Stimulated activated CD8-positive, alpha-beta memory T cell treated with anti-CD3 and anti-CD28 coated beads, Interleukin-4, amount 100 ng/mL, for 1 hour (primary cell): ENCODE results near the gene FLT3LG.

ENCODE experiments used
- DNase-seq, 2 donors: peaks; one replicate each; pipeline ENCODE4 v3.0.0-alpha.2; 2020; ENCODE audit warnings: low read depth in 2 of 2, low spot score in 1 of 2

FLT3LG gene

DNA sequence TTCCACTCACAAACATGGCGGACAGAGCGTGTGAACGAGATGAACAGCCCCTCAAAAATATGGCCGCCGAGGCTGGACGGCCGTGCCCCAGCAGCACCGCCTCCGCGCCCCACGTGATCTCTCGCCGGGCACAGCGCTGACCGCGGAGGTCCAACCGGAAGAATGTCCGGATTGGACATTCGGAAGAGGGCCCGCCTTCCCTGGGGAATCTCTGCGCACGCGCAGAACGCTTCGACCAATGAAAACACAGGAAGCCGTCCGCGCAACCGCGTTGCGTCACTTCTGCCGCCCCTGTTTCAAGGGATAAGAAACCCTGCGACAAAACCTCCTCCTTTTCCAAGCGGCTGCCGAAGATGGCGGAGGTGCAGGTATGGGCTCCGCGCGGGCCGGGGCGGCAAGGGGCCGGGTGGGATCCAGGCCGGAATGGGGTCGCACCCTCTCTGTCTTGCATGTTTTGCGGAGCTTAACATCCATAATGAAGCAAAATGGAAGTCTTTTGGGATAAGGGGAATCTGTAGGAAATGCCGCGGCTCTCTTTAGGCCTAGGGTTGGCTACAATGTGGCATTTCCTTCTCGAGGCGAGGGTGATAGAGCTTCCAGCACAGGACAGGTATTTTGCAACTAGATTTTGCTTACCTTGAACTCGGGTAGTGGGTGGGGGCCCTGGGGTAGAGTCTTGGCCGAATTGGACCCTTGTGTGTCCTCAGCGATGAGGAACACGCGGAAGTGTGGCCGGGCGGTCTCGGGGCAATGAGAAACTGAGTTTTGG lies 13.4 kb downstream of the FLT3LG start, which contains the start of gene RPL13A:
Gene RPL13A (plus strand): TSS at position 332 of the 769 bp plus-strand sequence. CDS start 22 bp downstream, at position 354.
- peak; percentile 98 to 99 for DNase-seq

DNA sequence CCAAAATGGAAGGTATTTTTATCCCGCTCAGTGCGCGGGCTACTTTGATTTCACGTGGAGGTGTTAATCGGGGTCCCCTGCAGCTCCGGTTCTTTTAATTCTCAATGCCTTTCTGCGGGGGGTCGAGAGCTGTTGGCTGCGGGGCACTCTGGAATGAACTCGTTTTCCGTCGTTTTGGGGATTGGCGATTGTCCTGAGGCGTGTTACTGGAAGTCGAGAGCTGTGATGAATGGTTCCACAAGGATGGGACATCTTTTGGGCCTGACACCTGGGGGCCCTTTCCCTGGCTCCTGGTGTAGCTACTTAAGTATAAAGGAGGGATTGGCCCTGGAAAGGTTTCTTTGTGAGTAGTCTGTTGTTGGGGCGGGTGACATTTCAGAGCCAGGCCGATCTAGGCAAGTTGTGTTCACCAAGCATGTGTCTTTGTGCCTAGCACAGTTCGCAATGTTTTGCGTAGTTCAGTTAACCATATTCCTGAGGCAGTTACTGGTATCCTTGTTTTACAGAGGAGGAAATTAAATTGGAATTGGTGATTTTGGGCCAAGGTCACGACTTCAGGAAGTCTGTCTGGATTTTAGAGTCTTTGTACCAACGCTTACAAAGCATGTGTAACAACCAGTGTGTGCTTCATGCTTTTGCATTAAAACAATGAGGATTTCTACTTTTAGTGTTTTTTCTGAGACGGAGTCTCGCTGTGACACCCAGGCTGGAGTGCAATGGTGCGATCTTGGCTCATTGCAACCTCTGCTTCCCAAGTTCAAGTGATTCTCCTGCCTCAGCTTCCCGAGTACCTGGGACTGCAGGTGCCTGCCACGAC lies 14.2 kb downstream of the FLT3LG start:
- no peak for DNase-seq

GRCh38 chr19:49488863-49489537 lies 15.0 kb downstream of the FLT3LG start:
- no peak for DNase-seq

DNA sequence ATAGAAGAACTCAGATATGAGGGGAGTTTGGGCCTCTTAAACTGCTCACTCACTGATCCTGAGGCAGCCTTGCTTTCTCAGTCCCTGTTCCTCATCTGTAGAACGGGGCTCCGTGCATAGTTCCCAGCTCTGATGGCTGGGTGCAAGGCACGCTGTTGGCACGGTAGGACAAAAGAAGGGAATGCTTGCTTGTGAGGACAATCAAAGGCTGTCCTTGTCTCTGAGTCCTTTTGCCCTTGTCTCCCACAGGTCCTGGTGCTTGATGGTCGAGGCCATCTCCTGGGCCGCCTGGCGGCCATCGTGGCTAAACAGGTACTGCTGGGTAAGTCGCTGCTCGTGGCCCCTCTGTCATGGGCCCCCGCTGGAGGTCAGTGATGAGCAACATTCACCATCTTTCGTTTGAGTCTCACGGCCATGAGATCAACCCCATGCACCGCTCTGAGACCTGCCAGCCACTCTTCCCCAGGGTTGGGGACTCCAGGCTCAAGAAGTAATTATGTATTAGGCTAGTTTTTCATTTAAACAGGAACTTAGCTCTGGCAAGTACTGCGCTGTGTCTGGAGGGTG lies 15.7 kb downstream of the FLT3LG start:
- no peak for DNase-seq

GRCh38 chr19:49490287-49491029 lies 16.4 kb downstream of the FLT3LG start:
- DNase-seq, result no peak

DNA sequence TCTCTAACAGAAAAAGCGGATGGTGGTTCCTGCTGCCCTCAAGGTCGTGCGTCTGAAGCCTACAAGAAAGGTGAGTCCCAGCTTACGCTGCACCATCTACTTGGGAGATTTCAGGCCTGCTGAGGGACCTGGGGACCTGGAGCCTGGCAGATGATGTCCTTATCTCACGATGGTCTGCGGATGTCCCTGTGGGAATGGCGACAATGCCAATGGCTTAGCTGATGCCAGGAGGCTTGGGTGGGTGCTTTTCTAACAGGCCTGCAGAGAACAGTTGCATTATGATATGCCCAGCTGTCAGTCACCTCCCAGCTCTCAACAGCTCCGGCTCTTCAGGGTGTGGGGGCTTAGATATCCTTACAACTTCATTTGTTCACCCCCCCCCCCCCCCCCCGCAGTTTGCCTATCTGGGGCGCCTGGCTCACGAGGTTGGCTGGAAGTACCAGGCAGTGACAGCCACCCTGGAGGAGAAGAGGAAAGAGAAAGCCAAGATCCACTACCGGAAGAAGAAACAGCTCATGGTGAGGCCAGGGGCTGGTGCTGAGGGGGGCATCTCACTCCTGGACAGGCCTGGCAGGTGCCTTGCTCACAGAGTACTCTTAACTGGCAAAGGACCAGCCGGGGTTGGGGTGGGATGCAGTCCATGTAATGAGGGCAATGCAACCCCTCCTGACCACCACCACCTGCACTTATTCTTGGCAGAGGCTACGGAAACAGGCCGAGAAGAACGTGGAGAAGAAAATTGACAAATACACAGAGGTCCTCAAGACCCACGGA lies 17.2 kb downstream of the FLT3LG start:
- DNase-seq, result no peak

DNA sequence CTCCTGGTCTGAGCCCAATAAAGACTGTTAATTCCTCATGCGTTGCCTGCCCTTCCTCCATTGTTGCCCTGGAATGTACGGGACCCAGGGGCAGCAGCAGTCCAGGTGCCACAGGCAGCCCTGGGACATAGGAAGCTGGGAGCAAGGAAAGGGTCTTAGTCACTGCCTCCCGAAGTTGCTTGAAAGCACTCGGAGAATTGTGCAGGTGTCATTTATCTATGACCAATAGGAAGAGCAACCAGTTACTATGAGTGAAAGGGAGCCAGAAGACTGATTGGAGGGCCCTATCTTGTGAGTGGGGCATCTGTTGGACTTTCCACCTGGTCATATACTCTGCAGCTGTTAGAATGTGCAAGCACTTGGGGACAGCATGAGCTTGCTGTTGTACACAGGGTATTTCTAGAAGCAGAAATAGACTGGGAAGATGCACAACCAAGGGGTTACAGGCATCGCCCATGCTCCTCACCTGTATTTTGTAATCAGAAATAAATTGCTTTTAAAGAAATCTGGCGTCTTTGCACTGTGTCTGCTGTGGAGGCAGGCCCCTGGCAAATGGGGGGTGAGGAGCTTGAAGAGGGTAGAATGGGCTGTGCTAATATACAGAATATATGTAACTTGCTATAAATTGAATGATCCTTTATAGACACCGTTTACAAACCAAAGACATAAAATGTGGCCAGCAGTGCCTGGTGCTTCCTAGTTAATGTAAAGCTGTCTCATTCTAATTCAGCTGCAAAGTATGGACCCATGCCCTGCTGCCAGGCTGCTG lies 18.0 kb downstream of the FLT3LG start:
- DNase-seq, result no peak

DNA sequence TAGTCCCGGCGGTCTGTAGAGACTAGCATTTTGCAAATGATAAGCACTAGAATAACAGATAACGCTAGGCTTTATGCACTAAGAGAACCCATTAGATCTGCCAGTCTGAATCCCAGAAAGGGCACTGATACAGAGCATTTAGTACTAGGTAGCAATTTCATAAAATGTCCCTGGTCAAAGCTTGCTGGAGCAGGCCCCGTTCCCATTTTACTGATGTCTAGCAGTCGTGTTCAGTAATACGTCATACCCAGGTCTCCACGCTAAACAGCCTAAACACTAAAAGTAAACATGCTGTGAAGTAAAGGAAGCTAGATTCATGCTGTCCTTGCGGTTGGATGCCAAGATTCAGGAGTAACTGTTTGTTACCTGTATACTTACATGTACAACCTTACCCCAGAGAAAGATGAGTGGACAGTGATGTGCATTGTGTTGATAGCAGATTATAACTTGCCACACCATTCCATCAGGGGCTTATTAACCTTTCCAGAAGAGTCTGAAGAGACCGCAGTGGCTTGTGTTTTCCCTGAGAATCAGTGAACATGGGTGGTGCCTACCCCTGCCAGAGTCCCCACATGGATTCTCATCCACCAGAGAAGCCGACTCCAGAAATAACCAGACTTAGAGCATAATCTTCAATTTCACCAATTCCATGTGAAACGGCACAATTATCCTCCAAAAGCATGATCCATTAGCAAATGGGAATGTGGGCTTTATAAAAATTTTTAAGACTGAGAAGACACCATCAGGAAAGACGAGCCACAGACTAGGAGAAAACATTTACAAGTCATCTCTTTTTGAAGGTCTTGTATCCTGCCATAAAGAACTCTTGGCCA lies 18.8 kb downstream of the FLT3LG start:
- no peak for DNase-seq

DNA sequence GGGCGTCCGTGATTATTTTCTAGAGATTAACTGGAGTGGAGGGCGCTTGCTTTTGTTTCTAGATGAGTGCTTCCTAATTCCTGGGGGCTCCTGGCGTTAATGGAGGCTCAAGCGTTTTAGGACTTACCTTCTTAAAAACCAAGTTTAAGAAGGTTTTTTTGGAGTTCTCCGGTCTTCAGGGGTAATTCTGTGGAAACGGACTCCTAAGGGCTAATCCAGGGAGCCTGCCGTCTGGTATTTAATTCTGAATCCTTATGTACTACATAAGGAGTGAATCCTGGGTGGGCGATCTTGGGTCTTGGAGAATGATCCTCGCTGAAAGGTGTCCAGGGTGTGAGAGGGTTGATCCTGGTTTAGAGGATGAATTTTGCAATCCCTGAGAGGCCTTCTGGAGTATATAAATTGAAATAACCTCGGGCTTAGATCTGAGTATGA lies 22.6 kb downstream of the FLT3LG start:
- DNase-seq, result no peak

GRCh38 chr19:49497047-49497788 lies 23.2 kb downstream of the FLT3LG start:
- peak in 1 of 2 donors; percentile 47 for DNase-seq

- no peak for DNase-seq
Measured at GRCh38 chr19:49497789-49498103, 23.7 kb downstream of the FLT3LG start.

DNA sequence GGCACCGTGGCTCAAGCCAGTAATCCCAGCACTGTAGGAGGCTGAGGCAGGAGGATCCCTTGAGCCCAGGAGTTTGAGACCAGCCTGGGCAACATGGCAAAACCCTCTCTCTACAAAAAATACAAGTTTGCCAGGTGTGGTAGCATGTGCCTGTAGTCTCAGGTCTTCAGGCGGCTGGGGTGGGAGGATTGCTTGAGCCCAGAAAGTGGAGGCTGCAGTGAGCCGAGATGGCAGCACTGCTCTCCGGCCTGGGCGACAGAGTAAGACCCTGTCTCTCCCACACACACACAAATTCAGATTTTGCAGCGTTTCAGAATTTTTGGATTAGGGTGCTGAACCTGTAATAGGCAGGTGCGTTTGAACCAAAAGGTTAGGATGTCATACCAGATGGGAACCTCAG lies 24.5 kb downstream of the FLT3LG start:
- no peak for DNase-seq

- no peak for DNase-seq
Measured at GRCh38 chr19:49499030-49499670, 25.1 kb downstream of the FLT3LG start.

DNA sequence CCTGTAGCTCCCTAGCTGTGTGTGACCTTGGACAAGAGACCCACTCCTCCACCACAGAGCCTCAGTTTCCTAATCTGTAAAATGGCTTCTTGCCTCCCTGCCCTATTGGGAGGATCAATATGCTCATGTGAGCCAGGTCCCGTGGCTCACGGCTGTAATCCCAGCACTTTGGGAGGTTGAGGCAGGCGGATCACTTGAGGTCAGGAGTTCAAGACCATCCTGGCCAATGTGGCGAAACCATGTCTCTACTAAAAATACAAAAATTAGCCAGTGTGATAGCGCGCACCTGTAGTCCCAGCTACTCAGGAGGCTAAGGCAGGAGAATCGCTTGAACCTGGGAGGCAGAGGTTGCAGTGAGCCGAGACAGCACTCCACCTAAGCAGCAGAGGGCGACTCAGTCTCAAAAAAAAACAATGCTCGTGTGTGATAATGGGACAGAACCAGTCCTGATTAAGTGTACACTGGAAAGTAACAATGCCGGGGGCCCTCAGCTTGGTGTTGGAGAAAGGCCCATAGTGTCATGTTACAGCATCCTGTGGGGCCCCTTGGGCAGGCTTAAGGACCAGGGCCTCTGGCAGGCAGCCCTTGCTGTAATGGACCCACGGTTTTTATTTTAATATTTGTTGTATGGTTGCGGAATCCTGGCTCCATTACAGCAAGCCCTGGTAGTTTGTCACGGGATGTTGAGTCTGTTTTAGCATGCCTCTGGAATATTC lies 29.0 kb downstream of the FLT3LG start:
- DNase-seq, result no peak

DNA sequence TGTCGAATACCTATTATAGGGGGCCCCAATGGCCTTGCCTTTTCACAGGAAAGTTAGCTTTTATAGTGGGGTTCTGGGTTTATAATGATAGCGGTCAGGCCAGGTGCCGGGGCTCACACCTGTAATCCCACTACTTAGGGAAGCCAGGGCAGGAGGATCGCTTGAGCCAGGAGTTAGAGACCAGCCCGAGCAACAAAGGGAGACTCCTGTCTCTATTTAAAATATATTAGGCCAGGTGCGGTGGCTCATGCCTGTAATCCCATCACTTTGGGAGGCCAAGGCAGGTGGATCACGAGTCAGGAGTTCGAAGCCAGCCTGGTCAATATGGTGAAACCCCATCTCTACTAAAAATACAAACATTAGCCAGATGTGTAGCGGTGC lies 29.6 kb downstream of the FLT3LG start:
- DNase-seq, result no peak

GRCh38 chr19:49506575-49507105 lies 32.6 kb downstream of the FLT3LG start:
- DNase-seq, result peak in 1 of 2 donors; percentile 61
